H1 (cell line): ENCODE data around the gene RABGAP1. TPM values are rescaled to one million over a fixed set of nuclear protein-coding genes. Genes with fewer than 3 reads are reported as not detected.

Source experiments
- ASH2L ChIP-seq: fragments of 200-600, 300-600 bp; sonication (generic); IDR thresholded peaks from one replicate; pipeline ENCODE4 v1.7.1; 2017; ENCODE audit warnings: low read length
- TAF7 ChIP-seq: optimal IDR thresholded peaks from 2 replicates; pipeline ENCODE3; 2011; ENCODE audit warnings: low read depth, mild to moderate bottlenecking, inconsistent platforms, low read length, moderate library complexity, borderline replicate concordance
- TBP ChIP-seq: IDR thresholded peaks from 2 replicates; pipeline ENCODE4 v1.6.1; 2011; ENCODE audit warnings: low read depth, low read length, improper control_type of control experiment
- TEAD4 ChIP-seq: IDR thresholded peaks from 2 replicates; pipeline ENCODE4 v1.6.1; 2012; ENCODE audit warnings: low read depth, low read length, inconsistent platforms, mixed read lengths
- polyA plus RNA-seq, 7 experiments: library from polyadenylated mRNA; depleted of rRNA in 3 of 7; stranded (reverse) in 5 of 7; unstranded in 2 of 7; fragments of >200 nt in 5 of 7; fragments of 200-250 nt in 2 of 7; gene quantifications; 1 replicate in 5 of 7; 2 replicates in 1 of 7; 4 replicates in 1 of 7; pipeline versions ENCODE4 v1.2.1 to v1.2.3, GENCODE V29; 2011 to 2013; ENCODE audit warnings: missing spikeins in 2 of 7, mixed read lengths in 2 of 7
- total RNA-seq: library from RNA; stranded (reverse); fragmentation: NEBNext Ultra II Directional; extraction: Animal tissue kit (Norgen Biotek cat#: 25700); gene quantifications from 2 replicates; pipeline ENCODE4 v1.2.1, GENCODE V29; 2021

RABGAP1 gene
- total and polyA plus RNA-seq, 2 of the 8 experiments (the other 6 are each of a cell fraction or from before 2014, with no cell fraction given): 15.7 to 38.3 TPM

DNA sequence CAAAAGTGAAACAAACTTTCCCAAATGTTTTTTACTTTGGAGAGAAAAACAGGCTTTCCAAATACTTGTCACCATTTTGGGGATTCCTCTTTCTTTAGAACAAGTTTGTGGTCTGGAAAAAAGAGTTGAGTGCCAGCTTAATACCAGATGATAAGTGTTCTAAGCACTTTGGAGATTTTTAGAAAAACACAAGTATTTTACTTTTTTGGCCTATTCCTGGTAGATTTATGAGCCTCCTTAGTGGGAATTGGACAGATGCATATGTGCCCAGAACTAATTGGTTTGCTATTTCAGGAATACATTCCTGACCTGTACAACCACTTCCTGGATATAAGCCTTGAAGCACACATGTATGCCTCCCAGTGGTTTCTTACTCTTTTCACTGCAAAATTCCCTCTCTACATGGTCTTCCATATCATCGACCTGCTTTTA, 133.2 kb downstream of the RABGAP1 start (continued):
- TF ChIP-seq TAF7: no peak
- no peak for TF ChIP-seq TBP
- no peak for TF ChIP-seq TEAD4
- no peak for TF ChIP-seq ASH2L
